Left ventricle myocardium superior (tissue), 1 donor: Measurements from ENCODE around the gene NAP1L1. TPM values are rescaled to one million over a fixed set of nuclear protein-coding genes. Genes with fewer than 3 reads are reported as not detected.

Source experiments
- ATAC-seq: fragments of 200-7000 bp; cut with Tn5 transposase; one replicate; pipeline ENCODE4 v1.9.1; 2020; ENCODE audit warnings: mild to moderate bottlenecking, moderate library complexity
- DNase-seq: peaks from one replicate; pipeline ENCODE4 v3.0.0-alpha.2; 2020
- intact Hi-C: fragments of 100-400 bp; cut with micrococcal nuclease; formaldehyde crosslinking; loops from one replicate; pipeline ENCODE4 v1.11.0; 2022
- total RNA-seq: library from RNA; stranded (reverse); fragmentation: NEBNext Ultra II Directional; extraction: Animal tissue kit (Norgen Biotek cat#: 25700); gene quantifications from one replicate; pipeline ENCODE4 v1.2.1, GENCODE V29; 2021
- donor health status: DM: no; HTN: yes; CAD: no; lungs with severe emphysema.

The NAP1L1 gene
- total RNA-seq, 1 donor from 2014 or later: 316 TPM

GRCh38 chr12:76091246-76091754 is 6.8 kb upstream of the NAP1L1 start:
- intact Hi-C loops: no loop called here
- ATAC-seq: no peak
- no peak for DNase-seq

GRCh38 chr12:76085520-76085868 is 1.0 kb upstream of the NAP1L1 start:
- DNase-seq (no peak), ATAC-seq (no peak)
- intact Hi-C loops: loop anchor here (10.0 kb wide), 1 partner anchor 259 kb away; the partner anchor contains the start of gene BBS10

- DNase-seq (peak; percentile 93), ATAC-seq (peak; percentile 89)
- intact Hi-C loops: loop anchor here (10.0 kb wide), 1 partner anchor 260 kb away; the partner anchor contains the start of gene BBS10
Observed at GRCh38 chr12:76084863-76085519, 506 bp upstream of the NAP1L1 start.

- no peak for ATAC-seq
- intact Hi-C loops: loop anchor here (10.0 kb wide), 1 partner anchor 261 kb away; the partner anchor contains the start of gene BBS10
- no peak for DNase-seq
Observed at GRCh38 chr12:76083246-76083903, 1.1 kb downstream of the NAP1L1 start.

GRCh38 chr12:76081909-76082308 is 2.6 kb downstream of the NAP1L1 start:
- DNase-seq (no peak), ATAC-seq (no peak)
- intact Hi-C loops: loop anchor here (10.0 kb wide), 1 partner anchor 263 kb away; the partner anchor contains the start of gene BBS10

- ATAC-seq: no peak
- intact Hi-C loops: loop anchor here (10.0 kb wide), 1 partner anchor 264 kb away; the partner anchor contains the start of gene BBS10
- DNase-seq: no peak
Observed at GRCh38 chr12:76080729-76081415, 3.6 kb downstream of the NAP1L1 start.

GRCh38 chr12:76080017-76080728 is 4.3 kb downstream of the NAP1L1 start:
- no peak for ATAC-seq
- no peak for DNase-seq
- intact Hi-C loops: loop anchor here (10.0 kb wide), 1 partner anchor 265 kb away; the partner anchor contains the start of gene BBS10

- DNase-seq: no peak
- ATAC-seq: no peak
- intact Hi-C loops: no loop called here
Observed at GRCh38 chr12:76078748-76079147, 5.7 kb downstream of the NAP1L1 start.

GRCh38 chr12:76075448-76075847 is 9.0 kb downstream of the NAP1L1 start:
- no peak for DNase-seq
- intact Hi-C loops: no loop called here
- no peak for ATAC-seq

- DNase-seq (no peak), ATAC-seq (no peak)
- intact Hi-C loops: no loop called here
Observed at GRCh38 chr12:76074701-76075336, 9.7 kb downstream of the NAP1L1 start.

GRCh38 chr12:76073561-76073960 is 10.9 kb downstream of the NAP1L1 start:
- DNase-seq (no peak), ATAC-seq (peak; percentile 55)
- intact Hi-C loops: no loop called here

GRCh38 chr12:76072568-76072967 is 11.9 kb downstream of the NAP1L1 start:
- DNase-seq (no peak), ATAC-seq (no peak)
- intact Hi-C loops: no loop called here

GRCh38 chr12:76069339-76069738 is 15.1 kb downstream of the NAP1L1 start:
- DNase-seq: no peak
- no peak for ATAC-seq
- intact Hi-C loops: no loop called here

GRCh38 chr12:76065917-76066316 is 18.6 kb downstream of the NAP1L1 start:
- no peak for DNase-seq
- intact Hi-C loops: no loop called here
- no peak for ATAC-seq

- ATAC-seq: no peak
- DNase-seq: no peak
- intact Hi-C loops: no loop called here
Observed at GRCh38 chr12:76064904-76065303, 19.6 kb downstream of the NAP1L1 start.

- no peak for ATAC-seq
- no peak for DNase-seq
- intact Hi-C loops: no loop called here
Observed at GRCh38 chr12:76060111-76060510, 24.4 kb downstream of the NAP1L1 start.

GRCh38 chr12:76057326-76057725 is 27.2 kb downstream of the NAP1L1 start:
- intact Hi-C loops: no loop called here
- peak; percentile 22 for ATAC-seq
- DNase-seq: no peak

GRCh38 chr12:76055393-76055792 is 29.1 kb downstream of the NAP1L1 start:
- ATAC-seq (no peak), DNase-seq (no peak)
- intact Hi-C loops: no loop called here
